HG02763 (cell line): ENCODE results near the gene PIAS4.

Experiments
- ATAC-seq: cut with Tn5 transposase; IDR thresholded peaks from one replicate; pipeline ENCODE4 v1.9.1; 2021; ENCODE audit warnings: mild to moderate bottlenecking, moderate library complexity; ENCODE audit not compliant: unreplicated experiment

The PIAS4 gene

DNA sequence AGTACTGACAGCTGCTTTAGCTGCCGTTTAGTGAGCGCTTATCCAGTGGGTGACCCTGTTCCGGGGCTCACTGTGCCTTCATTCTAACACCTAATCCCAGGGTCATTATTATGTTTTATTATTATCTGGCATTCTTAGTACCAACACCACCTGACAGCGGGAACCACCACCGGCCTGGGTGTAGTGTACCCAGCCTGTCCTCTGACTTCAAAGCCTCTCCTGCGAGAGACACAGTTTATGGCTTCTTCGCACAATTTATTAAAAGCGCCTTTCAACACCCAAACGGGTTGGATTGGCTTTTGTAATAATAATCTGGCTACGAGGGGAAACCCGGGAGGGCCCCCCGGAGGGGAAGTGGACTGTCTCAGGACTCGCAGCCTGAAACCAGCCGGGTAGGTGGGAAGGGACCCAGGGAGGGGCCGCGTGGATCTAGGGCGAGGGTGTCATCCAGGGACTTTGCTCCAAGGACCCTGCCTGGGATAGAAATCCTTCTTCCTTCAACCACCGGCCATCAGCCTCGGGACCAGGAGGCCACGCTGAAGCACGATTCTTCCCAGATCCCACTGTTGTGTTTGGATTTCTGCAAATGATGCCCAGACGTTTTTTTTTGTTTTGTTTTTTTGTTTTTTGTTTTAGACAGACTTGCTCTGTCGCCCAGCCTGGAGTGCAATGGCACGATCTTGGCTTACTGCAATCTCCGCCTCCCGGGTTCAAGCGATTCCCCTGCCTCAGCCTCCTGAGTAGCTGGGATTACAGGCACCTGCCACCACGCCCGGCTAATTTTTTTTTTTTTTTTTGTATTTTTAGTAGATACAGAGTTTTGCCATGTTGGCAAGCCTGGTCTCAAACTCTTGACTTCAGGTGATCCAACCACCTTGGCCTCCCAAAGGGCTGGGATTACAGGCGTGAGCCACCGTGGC lies 60.8 kb downstream of the PIAS4 start:
- no peak for ATAC-seq

DNA sequence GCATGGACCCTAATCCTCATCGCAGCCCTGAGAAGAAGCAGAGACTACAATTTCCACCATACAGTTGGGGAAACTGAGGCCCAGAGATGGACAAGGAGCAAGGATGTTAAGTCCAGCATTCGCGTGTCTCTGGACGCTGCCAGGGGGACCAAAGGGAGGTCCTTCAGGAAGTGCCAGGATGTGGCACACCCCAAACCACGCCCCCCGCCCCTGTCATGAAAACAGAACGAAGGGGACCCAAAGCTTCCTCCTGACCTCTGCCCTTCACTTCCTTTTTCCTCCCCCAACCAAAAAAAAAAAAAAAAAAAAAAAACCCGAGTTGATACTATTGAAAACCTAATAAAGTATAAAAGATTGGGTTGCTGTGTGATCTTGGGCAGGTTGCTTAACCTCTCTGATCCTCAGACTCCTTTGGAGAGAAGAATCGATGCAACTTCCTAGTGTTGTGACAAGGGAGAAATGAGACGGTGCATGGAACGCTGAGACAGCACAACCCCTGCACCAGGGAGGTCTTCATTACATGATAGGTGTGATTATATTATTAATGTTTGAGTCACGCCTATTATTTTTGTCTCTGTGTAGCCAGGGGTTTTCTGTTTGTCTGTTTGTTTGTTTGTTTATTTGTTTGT lies 61.9 kb downstream of the PIAS4 start:
- ATAC-seq: no peak

DNA sequence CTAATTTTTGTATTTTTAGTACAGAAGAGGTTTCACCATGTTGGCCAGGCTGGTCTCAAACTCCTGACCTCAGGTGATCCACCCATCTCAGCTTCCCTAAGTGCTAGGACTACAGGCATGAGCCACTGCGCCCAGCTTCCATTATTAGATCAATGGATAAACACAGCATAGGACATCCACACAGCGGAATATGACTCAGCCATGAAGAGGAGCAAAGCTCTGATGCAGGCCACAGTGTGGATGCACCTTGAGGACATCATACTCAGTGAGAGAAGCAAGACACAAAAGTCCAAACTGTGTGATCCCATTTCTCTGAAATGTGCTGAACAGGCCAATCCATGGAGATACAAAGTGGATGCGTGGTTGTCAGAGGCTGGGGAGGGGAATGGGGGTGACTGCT lies 64.1 kb downstream of the PIAS4 start:
- ATAC-seq: no peak

DNA sequence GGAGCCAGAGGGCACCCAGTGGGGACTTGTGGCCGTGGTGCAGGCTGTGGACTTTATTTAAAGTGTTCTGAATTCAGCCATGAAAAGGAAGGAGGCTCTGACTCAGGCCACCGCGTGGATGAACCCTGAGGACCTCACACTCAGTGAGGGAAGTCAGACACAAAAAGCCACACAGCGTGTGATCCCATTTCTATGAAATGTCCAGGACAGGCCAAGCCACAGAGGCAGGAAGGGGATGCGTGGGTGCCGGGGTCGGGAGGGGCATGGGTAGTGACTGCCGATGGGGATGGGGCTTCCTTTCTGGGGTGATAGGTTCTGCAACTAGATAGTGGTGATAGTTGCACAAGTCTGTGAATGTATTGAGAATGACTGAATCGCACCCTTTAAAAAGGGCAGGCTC lies 67.8 kb downstream of the PIAS4 start:
- ATAC-seq: no peak

- no peak for ATAC-seq
These were observed 69.5 kb downstream of the PIAS4 start for GRCh38 chr19:4077007-4077374.

- ATAC-seq: no peak
These were observed 70.5 kb downstream of the PIAS4 start for GRCh38 chr19:4077800-4078684.

DNA sequence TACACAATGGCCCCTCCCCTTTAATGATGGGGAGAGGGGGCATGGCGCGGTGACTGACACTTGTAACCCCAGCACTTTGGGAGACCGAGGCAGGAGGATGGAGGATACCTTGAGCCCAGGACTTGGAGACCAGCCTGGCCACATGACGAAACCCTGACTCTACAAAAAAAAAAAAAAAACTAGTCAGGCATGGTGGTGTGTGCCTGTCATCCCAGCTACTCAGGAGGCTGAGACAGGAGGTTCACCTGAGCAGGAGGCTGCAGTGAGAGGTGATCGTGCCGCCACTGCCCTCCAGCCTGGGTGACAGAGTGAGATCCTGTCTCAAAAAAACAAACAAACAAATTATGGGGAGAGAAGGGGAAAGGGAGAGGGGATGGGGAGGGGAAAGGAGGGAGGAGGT lies 72.9 kb downstream of the PIAS4 start:
- no peak for ATAC-seq

GRCh38 chr19:4081441-4082129 lies 74.0 kb downstream of the PIAS4 start:
- ATAC-seq: no peak

DNA sequence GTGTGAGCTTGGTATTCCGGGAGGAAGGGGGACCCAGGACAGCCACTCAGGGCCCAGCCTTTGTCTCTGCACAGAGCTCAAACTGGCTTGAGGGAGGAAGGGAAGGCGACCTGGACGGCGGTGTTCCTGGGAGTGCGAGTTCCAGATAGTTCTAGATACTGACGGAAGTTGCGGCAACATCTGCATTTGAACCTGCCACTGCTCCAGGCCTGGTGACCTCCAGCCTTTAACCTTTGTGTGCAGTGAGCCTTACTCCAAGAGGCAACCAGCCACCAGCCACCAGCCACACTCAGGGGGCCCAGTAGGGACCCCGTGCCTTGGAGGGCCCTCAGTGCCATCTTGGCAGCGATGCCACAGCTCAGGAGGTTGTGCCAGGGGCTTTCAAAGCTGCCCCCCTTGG lies 74.6 kb downstream of the PIAS4 start:
- ATAC-seq: no peak

GRCh38 chr19:4083677-4084546 lies 76.4 kb downstream of the PIAS4 start:
- ATAC-seq: no peak

DNA sequence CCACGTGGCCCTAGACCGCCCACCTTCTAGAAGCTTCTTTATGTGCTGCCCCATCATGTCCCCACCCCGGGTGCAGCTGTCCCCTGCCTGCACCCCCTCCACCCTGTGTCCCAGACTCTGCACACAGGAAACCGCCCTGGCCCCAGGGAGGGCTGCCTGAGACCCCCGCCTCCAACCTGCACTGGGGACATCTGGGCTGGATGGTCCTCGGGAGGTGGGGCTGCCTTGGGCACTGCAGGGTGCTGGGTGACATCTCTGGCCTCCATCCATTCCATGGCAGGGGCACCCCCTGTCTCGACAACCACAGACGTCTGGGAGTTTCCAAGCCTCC lies 77.0 kb downstream of the PIAS4 start:
- ATAC-seq: no peak

- no peak for ATAC-seq
These were observed 78.9 kb downstream of the PIAS4 start for GRCh38 chr19:4086411-4086867.

GRCh38 chr19:4087787-4088679 lies 80.5 kb downstream of the PIAS4 start:
- no peak for ATAC-seq

DNA sequence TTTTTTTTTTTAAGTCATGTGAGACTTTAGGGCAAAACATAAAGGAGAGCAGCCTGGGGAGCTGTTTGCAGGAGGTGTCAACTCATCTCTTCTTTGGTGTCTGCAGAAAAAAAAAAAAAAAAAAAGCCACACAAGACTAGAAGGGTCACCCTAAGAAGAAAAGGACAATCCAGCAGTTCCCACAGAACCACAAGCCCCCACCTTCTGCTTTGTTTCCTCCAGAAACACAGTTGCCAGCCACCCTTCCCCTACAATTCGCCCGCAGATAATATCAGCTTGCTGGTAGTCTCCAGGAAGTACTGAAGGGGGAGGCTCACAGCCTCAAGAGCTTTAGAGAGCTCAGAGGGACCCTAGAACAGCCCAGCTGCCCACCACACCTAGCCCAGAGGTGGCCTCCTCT lies 81.4 kb downstream of the PIAS4 start:
- ATAC-seq: no peak
